Measurements from ENCODE around the gene BPIFA1.

Gene BPIFA1

DNA sequence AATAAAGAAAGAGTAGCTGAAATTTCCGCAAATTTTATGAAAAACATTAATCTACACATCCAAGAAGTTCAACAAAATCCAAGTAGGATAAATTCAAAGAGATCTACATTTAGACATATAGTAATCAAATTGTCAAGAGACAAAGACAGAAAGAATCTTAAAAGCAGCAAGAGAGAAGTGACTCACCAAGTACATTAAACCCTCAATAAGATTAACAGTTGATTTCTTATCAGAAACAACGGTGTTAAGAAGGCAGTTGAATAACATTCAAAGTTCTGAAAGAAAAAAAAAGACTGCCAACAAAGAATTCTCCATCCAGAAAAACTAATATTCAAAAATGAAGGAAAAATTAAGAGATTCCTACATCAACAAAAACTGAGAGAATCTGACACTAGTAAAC lies 19.2 kb downstream of the BPIFA1 start:
- no peak for DNase-seq
- Histone ChIP-seq H3K36me3 (ENCODE audit: control insufficient read depth, insufficient read depth, low read length) (no peaks in the 10 kb centered on the region), H3K4me3 (ENCODE audit: insufficient read depth, low read depth, low read length, poor library complexity, severe bottlenecking) (no peak overlapping the region), H3K9me3 (ENCODE audit: control insufficient read depth, low read length) (no peaks in the 10 kb centered on the region), H3K4me1 (ENCODE audit: control insufficient read depth, insufficient read depth, low read length, poor library complexity, severe bottlenecking) (no peaks in the 10 kb centered on the region), H3K27ac (ENCODE audit: insufficient read depth, low read length, poor library complexity, severe bottlenecking) (no peak overlapping the region), H3K27me3 (replicated peaks; ENCODE audit: control insufficient read depth, insufficient read depth, low read length, poor library complexity, severe bottlenecking) (no peaks in the 10 kb centered on the region)

DNA sequence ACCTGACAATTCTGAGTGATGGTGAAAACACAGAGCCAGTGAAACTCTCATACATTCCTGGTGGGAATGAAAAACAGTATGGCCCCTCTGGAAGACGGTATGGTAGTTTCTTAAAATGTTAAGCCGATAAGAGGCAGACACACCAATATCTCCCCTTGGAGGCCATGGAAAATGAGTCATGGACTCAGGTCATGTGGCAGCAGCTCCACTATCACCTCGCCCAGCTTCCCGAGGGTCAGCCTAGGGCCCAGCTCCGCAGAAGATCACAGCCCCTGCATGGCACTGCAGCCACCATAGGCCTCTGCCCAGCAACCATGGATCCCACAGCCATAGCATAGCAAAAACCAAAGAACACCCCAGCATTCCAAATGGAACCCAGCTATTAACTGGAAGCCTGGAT lies 21.4 kb downstream of the BPIFA1 start:
- no peaks in the 10 kb centered on the region for H3K9me3 ChIP-seq (ENCODE audit: control insufficient read depth, low read length)
- H3K4me3 ChIP-seq (ENCODE audit: insufficient read depth, low read depth, low read length, poor library complexity, severe bottlenecking), result no peak overlapping the region
- H3K36me3 ChIP-seq (ENCODE audit: control insufficient read depth, insufficient read depth, low read length), result no peaks in the 10 kb centered on the region
- H3K4me1 ChIP-seq (ENCODE audit: control insufficient read depth, insufficient read depth, low read length, poor library complexity, severe bottlenecking), result no peaks in the 10 kb centered on the region
- H3K27ac ChIP-seq (ENCODE audit: insufficient read depth, low read length, poor library complexity, severe bottlenecking), result no peak overlapping the region
- DNase-seq, result no peak
- H3K27me3 ChIP-seq (replicated peaks; ENCODE audit: control insufficient read depth, insufficient read depth, low read length, poor library complexity, severe bottlenecking), result no peaks in the 10 kb centered on the region

DNA sequence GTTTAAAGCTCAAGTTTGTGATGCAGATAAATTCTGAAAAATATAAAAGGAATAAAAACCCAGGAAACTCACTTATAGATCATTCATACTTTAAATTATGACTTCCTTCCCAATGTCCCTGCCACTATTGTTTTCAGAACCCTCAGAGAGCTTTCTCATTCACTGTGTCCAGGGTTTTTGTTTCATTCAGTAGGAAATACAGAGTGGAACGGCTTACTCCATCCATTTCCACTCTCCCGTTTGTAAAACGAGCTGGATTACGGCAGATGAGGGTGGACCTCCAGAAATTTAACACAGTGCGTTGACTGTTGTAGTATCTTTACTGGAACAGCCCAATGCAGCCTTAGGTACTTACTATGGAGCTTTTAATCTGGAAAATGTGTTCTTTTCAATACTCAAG lies 23.6 kb downstream of the BPIFA1 start:
- Histone ChIP-seq H3K27ac (ENCODE audit: insufficient read depth, low read length, poor library complexity, severe bottlenecking) (no peak overlapping the region), H3K36me3 (ENCODE audit: control insufficient read depth, insufficient read depth, low read length) (no peaks in the 10 kb centered on the region), H3K4me3 (ENCODE audit: insufficient read depth, low read depth, low read length, poor library complexity, severe bottlenecking) (no peak overlapping the region), H3K4me1 (ENCODE audit: control insufficient read depth, insufficient read depth, low read length, poor library complexity, severe bottlenecking) (no peaks in the 10 kb centered on the region), H3K9me3 (ENCODE audit: control insufficient read depth, low read length) (no peaks in the 10 kb centered on the region), H3K27me3 (replicated peaks; ENCODE audit: control insufficient read depth, insufficient read depth, low read length, poor library complexity, severe bottlenecking) (no peaks in the 10 kb centered on the region)
- DNase-seq, result no peak

DNA sequence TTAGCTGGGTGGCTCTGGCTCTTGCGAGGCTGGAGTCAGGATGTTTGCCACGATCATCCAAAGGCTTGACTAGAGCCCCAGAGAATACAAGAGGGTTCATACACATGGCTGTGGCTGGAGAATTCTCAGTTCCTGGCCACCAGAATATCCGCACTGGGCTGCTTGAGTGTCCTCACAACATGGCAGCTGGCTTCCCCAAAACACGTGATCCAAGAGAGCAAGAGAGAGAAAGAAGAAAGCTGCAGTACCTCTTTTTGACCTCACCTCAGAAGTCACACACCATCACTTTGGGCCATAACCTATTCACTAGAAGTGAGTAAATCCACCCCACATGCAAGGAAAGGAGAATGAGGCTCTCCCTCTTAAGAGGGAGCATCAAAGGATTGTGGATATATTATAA lies 25.7 kb downstream of the BPIFA1 start:
- no peaks in the 10 kb centered on the region for H3K9me3 ChIP-seq (ENCODE audit: control insufficient read depth, low read length)
- H3K4me1 ChIP-seq (ENCODE audit: control insufficient read depth, insufficient read depth, low read length, poor library complexity, severe bottlenecking), result no peaks in the 10 kb centered on the region
- H3K4me3 ChIP-seq (ENCODE audit: insufficient read depth, low read depth, low read length, poor library complexity, severe bottlenecking), result no peak overlapping the region
- H3K27me3 ChIP-seq (replicated peaks; ENCODE audit: control insufficient read depth, insufficient read depth, low read length, poor library complexity, severe bottlenecking), result no peaks in the 10 kb centered on the region
- DNase-seq, result no peak
- H3K27ac ChIP-seq (ENCODE audit: insufficient read depth, low read length, poor library complexity, severe bottlenecking), result no peak overlapping the region
- no peaks in the 10 kb centered on the region for H3K36me3 ChIP-seq (ENCODE audit: control insufficient read depth, insufficient read depth, low read length)

DNA sequence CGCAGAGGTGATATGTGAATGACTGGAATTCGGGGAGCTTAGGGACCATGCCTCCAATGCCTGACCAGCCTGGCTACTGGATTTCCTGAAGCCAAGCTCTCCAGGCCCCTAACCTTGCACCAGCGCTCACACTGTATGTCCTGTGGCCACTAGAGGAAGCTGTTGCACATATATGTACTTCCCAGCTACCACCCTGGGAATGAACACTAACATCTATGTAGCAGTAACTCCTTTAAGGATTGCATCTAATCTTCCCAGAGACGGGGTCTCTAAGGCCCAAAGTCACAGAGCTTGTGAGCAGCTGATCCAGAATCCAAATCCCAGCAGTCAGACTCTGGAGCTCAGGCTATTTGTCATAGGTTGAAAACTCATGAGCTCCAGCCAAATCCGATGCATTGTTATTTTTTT lies 26.9 kb downstream of the BPIFA1 start:
- no peak overlapping the region for H3K4me3 ChIP-seq (ENCODE audit: insufficient read depth, low read depth, low read length, poor library complexity, severe bottlenecking)
- no peak for DNase-seq
- no peaks in the 10 kb centered on the region for H3K36me3 ChIP-seq (ENCODE audit: control insufficient read depth, insufficient read depth, low read length)
- H3K27me3 ChIP-seq (replicated peaks; ENCODE audit: control insufficient read depth, insufficient read depth, low read length, poor library complexity, severe bottlenecking), result no peaks in the 10 kb centered on the region
- H3K9me3 ChIP-seq (ENCODE audit: control insufficient read depth, low read length), result no peaks in the 10 kb centered on the region
- H3K27ac ChIP-seq (ENCODE audit: insufficient read depth, low read length, poor library complexity, severe bottlenecking), result no peak overlapping the region
- H3K4me1 ChIP-seq (ENCODE audit: control insufficient read depth, insufficient read depth, low read length, poor library complexity, severe bottlenecking), result no peaks in the 10 kb centered on the region

DNA sequence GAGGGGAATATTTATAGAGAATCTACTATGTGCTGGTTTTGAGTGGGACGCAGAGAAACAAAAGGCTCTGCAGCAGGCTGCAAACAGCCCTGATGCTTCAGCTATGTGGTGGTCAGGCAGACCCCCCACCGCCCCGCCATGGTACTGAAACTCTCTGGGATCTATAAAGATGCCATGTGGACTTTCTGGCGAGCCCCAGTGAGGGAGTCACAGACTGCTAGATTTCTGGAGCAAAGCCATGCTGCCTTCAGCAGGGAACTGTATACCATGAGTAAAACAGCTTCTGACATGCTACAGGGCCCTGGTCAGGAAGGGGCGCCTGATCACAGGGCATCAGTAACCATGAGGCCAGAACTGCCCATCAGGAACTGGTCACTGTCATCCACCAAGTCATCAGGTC lies 28.0 kb downstream of the BPIFA1 start:
- no peaks in the 10 kb centered on the region for H3K9me3 ChIP-seq (ENCODE audit: control insufficient read depth, low read length)
- no peak overlapping the region for H3K27ac ChIP-seq (ENCODE audit: insufficient read depth, low read length, poor library complexity, severe bottlenecking)
- H3K4me3 ChIP-seq (ENCODE audit: insufficient read depth, low read depth, low read length, poor library complexity, severe bottlenecking), result no peak overlapping the region
- no peaks in the 10 kb centered on the region for H3K27me3 ChIP-seq (replicated peaks; ENCODE audit: control insufficient read depth, insufficient read depth, low read length, poor library complexity, severe bottlenecking)
- no peak for DNase-seq
- H3K36me3 ChIP-seq (ENCODE audit: control insufficient read depth, insufficient read depth, low read length), result no peaks in the 10 kb centered on the region
- no peaks in the 10 kb centered on the region for H3K4me1 ChIP-seq (ENCODE audit: control insufficient read depth, insufficient read depth, low read length, poor library complexity, severe bottlenecking)

DNA sequence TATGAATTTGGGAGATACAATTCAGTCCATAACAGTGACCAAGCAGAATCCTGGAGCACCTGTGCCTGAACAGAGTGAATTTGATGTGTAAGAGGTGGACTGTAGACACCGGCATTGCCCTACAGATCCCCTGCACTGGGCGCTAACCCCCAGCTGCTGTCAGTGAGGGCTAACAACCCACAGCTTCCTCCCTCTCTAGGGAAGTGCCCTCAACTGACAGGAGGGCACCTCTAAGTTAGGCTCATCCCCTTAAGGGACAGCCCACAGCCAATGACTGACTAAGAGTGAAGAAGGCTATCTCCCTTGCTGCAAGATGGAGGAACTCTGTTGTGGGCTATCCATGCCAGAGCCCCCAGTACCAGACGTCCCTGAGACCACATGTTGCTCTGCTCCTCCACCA lies 31.9 kb downstream of the BPIFA1 start:
- Histone ChIP-seq H3K4me1 (ENCODE audit: control insufficient read depth, insufficient read depth, low read length, poor library complexity, severe bottlenecking) (no peaks in the 10 kb centered on the region), H3K4me3 (ENCODE audit: insufficient read depth, low read depth, low read length, poor library complexity, severe bottlenecking) (no peak overlapping the region), H3K9me3 (ENCODE audit: control insufficient read depth, low read length) (no peaks in the 10 kb centered on the region), H3K27ac (ENCODE audit: insufficient read depth, low read length, poor library complexity, severe bottlenecking) (no peak overlapping the region), H3K36me3 (ENCODE audit: control insufficient read depth, insufficient read depth, low read length) (no peaks in the 10 kb centered on the region), H3K27me3 (replicated peaks; ENCODE audit: control insufficient read depth, insufficient read depth, low read length, poor library complexity, severe bottlenecking) (no peaks in the 10 kb centered on the region)
- no peak for DNase-seq

DNA sequence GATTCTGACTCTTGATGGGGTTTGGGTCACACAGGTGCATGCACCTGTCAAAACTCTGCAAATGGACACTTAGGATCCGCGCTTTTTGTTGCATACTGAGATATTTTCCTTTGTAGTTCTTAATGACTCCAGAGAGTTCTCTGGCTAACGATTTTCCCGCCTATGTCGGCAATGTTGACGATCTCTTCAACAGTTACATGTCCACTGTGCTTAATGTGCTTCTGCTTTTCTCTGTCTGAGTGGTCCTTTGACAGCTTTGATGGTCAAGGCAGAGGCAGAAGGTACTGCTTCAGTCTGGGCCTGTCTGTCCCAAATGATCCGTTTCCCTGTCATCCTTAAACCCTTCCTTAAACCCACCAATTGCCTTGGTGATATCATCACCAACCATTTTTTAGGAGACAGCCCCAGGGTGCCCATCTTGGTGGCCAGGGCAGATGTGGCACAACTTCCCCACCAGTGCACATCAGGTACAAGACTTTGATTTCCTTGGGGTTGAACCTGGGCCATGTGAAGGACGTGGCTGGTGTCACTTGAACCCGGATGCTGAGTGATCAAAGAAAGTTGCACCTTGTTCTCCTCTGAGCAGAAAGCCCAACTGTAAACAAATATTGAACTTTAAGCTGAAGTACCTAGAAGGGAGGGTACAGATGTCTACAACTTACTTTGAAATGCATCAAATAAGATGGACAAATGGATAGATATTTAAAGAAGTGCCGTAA lies 36.5 kb downstream of the BPIFA1 start:
- H3K9me3 ChIP-seq (ENCODE audit: control insufficient read depth, low read length), result no peaks in the 10 kb centered on the region
- no peaks in the 10 kb centered on the region for H3K27me3 ChIP-seq (replicated peaks; ENCODE audit: control insufficient read depth, insufficient read depth, low read length, poor library complexity, severe bottlenecking)
- H3K4me1 ChIP-seq (ENCODE audit: control insufficient read depth, insufficient read depth, low read length, poor library complexity, severe bottlenecking), result no peaks in the 10 kb centered on the region
- no peak overlapping the region for H3K4me3 ChIP-seq (ENCODE audit: insufficient read depth, low read depth, low read length, poor library complexity, severe bottlenecking)
- DNase-seq, result no peak
- no peak overlapping the region for H3K27ac ChIP-seq (ENCODE audit: insufficient read depth, low read length, poor library complexity, severe bottlenecking)
- no peaks in the 10 kb centered on the region for H3K36me3 ChIP-seq (ENCODE audit: control insufficient read depth, insufficient read depth, low read length)

DNA sequence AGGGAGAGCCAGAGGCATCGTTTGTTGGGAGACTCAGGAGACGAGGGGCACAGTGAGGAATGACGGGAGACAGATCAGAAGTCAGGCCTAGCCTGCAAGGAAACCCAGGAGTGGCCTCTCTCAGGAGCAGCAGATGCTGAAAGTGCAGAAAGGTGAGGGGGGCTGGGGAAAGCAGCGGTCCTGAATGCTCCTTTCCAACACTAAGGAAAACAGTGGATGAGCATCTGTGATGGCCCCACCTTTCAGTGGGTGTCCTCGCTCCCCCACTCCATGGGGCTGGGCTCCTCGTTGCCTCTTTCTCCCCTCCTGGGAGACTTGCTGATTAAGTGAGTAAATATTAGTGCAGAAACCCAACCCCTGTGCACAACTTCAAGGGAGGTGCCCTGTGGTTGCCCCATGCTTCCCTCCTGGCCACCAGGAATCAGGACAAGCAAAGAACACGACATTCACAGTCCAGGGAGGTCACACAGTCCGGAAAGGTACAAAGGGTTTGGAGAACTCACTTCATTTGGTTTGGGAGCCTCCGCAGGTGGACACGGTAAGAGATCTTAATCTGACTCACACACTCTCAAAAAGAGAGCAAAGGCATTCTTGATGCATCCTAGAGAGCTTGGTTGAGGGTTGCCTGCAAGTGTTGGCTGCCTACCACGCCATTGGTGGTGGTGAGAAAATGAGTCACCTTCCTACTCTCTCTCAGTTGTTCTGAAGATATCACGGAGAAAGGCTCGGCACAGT lies 37.5 kb downstream of the BPIFA1 start:
- Histone ChIP-seq H3K4me1 (ENCODE audit: control insufficient read depth, insufficient read depth, low read length, poor library complexity, severe bottlenecking) (no peaks in the 10 kb centered on the region), H3K36me3 (ENCODE audit: control insufficient read depth, insufficient read depth, low read length) (no peaks in the 10 kb centered on the region), H3K4me3 (ENCODE audit: insufficient read depth, low read depth, low read length, poor library complexity, severe bottlenecking) (no peak overlapping the region), H3K27ac (ENCODE audit: insufficient read depth, low read length, poor library complexity, severe bottlenecking) (no peak overlapping the region), H3K9me3 (ENCODE audit: control insufficient read depth, low read length) (no peaks in the 10 kb centered on the region), H3K27me3 (replicated peaks; ENCODE audit: control insufficient read depth, insufficient read depth, low read length, poor library complexity, severe bottlenecking) (no peaks in the 10 kb centered on the region)
- no peak for DNase-seq

DNA sequence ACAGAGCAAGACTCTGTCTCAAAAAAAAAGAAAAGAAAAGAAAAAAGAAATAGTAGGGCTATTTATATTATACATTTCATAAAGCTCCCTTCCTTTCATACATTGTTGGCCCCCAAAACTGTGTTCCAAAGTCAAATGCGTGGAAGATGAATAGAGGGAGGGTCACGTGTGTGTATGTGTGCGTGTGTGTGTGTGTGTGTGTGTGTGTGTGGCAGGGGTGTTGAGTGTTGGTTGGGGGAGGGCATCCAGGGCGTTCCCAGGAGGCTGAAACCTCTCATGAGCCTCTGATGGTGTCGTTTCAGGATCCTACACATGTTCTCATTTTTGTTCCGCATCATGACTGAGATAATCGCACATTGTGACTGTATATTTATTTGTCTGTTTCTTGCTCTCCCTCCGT lies 39.4 kb downstream of the BPIFA1 start:
- Histone ChIP-seq H3K4me1 (ENCODE audit: control insufficient read depth, insufficient read depth, low read length, poor library complexity, severe bottlenecking) (no peaks in the 10 kb centered on the region), H3K36me3 (ENCODE audit: control insufficient read depth, insufficient read depth, low read length) (no peaks in the 10 kb centered on the region), H3K27me3 (replicated peaks; ENCODE audit: control insufficient read depth, insufficient read depth, low read length, poor library complexity, severe bottlenecking) (no peaks in the 10 kb centered on the region), H3K4me3 (ENCODE audit: insufficient read depth, low read depth, low read length, poor library complexity, severe bottlenecking) (no peak overlapping the region), H3K9me3 (ENCODE audit: control insufficient read depth, low read length) (no peaks in the 10 kb centered on the region), H3K27ac (ENCODE audit: insufficient read depth, low read length, poor library complexity, severe bottlenecking) (no peak overlapping the region)
- DNase-seq, result no peak
